Adrenal gland (tissue), 12 donors: ENCODE measurements around the gene JARID2. TPM values are rescaled to one million over a fixed set of nuclear protein-coding genes. Genes with fewer than 3 reads are reported as not detected.

Experiments
- DNase-seq, 7 donors: peaks; one replicate each; pipeline ENCODE4 v3.0.0-alpha.2; 2019 to 2020
- H3K27ac ChIP-seq, 5 donors: fragments of 200-600 bp; sonication (generic) in 4 of 5; 1 replicate in 3 of 5; 2 replicates in 2 of 5; pipeline versions ENCODE4 v1.5.1 to v1.8.0; 2016 to 2020; ENCODE audit warnings: mild to moderate bottlenecking in 1 of 5
- H3K27me3 ChIP-seq: fragments of 200-600 bp; 2 replicates; pipeline ENCODE4 v1.8.0; 2021
- H3K36me3 ChIP-seq, 2 donors: fragments of 200-600 bp; replicated peaks in 1 of 2; 1 replicate in 1 of 2; 2 replicates in 1 of 2; pipeline versions ENCODE4 v1.5.1 to v1.8.0; 2018 to 2022
- H3K4me1 ChIP-seq, 2 donors: fragments of 200-600 bp; replicated peaks in 1 of 2; 1 replicate in 1 of 2; 2 replicates in 1 of 2; pipeline versions ENCODE4 v1.5.1 to v1.8.0; 2018 to 2021
- H3K4me3 ChIP-seq, 4 donors: fragments of 200-600 bp; sonication (generic) in 3 of 4; one replicate each; pipeline ENCODE4 v1.5.1; 2016 to 2018
- H3K9me3 ChIP-seq, 3 donors: fragments of 200-600 bp; sonication (generic) in 1 of 3; replicated peaks in 1 of 3; 1 replicate in 2 of 3; 2 replicates in 1 of 3; pipeline versions ENCODE4 v1.5.1 to v1.8.0; 2016 to 2021
- CTCF ChIP-seq, 6 experiments: fragments of 450-650 bp in 4 of 6; fragments of 200-600 bp in 2 of 6; sonication (generic) in 1 of 6; IDR thresholded peaks; 1 replicate in 5 of 6; 2 replicates in 1 of 6; pipeline versions ENCODE4 v1.5.1 to v1.8.0; 2016 to 2021; ENCODE audit warnings: antibody characterized with exemption in 6 of 6, mild to moderate bottlenecking in 2 of 6, moderate library complexity in 1 of 6
- POLR2A ChIP-seq, 2 donors: fragments of 450-650 bp; IDR thresholded peaks; one replicate each; pipeline ENCODE4 v1.6.1; 2017; ENCODE audit warnings: antibody characterized with exemption in 2 of 2, mild to moderate bottlenecking in 2 of 2, moderate library complexity in 1 of 2
- WGBS, 4 donors: extraction: QIAGEN DNeasy Blood & Tissue Kit in 2 of 4; methylation state at CpG; one replicate each; pipeline versions ENCODE4 v1.1.5 to v1.1.7; 2013 to 2017; 5-methylcytosine and 5-hydroxymethylcytosine counted together
- intact Hi-C, 2 donors: fragments of 100-400 bp; cut with DNase I; formaldehyde crosslinking; loops; one replicate each; pipeline versions ENCODE4 v1.14.1 to v1.15.0; 2022 to 2023
- polyA plus RNA-seq, 3 donors: library from polyadenylated mRNA; stranded (reverse); fragments of 200-250 nt in 2 of 3; fragments of 350-450 nt in 1 of 3; fragmentation: Illumina TruSeq in 1 of 3; extraction: RNeasy Lipid Tissue Mini Kit (QIAGEN cat#74804) in 1 of 3; gene quantifications; one replicate each; pipeline ENCODE4 v1.2.3, GENCODE V29; 2013 to 2014
- small RNA-seq, 2 donors: library from RNA; depleted of rRNA; stranded (forward); fragments of <200 nt; gene quantifications; one replicate each; pipeline ENCODE3, GENCODE V24; 2016
- total RNA-seq, 9 donors: library from RNA; depleted of rRNA in 4 of 9; stranded (reverse); fragments of >200 nt in 4 of 9; fragments of 120-200 nt in 1 of 9; fragmentation: NEBNext Ultra II Directional in 1 of 9; extraction: Animal tissue kit (Norgen Biotek cat#: 25700) in 1 of 9; gene quantifications; one replicate each; pipeline versions ENCODE4 v1.1.0 to v1.2.4, GENCODE V29; 2013 to 2023
- donor health status: healthy with polysubstance abuse.
- donor health status: Bipolar disorder and iron deficiency.
- donor health status: DM: yes; HTN: yes; CAD: no.
- donor health status: DM: no; HTN: no; CAD: no.
- donor health status: DM: no; HTN: no; CAD: no.
- donor health status: DM: yes; HTN: yes; CAD: no.

The JARID2 gene
- total and polyA plus RNA-seq, 12 donors, result 3.0 to 13.6 (median 8.2) TPM

- H3K27me3 ChIP-seq, result no peaks in the 10 kb centered on the region
- no peak overlapping the region for H3K4me3 ChIP-seq
- DNase-seq, result no peak
- H3K9me3 ChIP-seq, result no peaks in the 10 kb centered on the region
- no peaks in the 10 kb centered on the region for H3K4me1 ChIP-seq
- no peak overlapping the region for H3K27ac ChIP-seq
- 74 to 86% (median 82%) methylated on average over 17 of the region's 17 CpGs for WGBS, 4 donors
- TF ChIP-seq POLR2A (IDR thresholded peaks at IDR 0.05), result no peak
- no peaks in the 10 kb centered on the region for H3K36me3 ChIP-seq
- intact Hi-C loops, result no loop called here
Observed at GRCh38 chr6:15569035-15569995, 323.4 kb downstream of the JARID2 start.

- no peak overlapping the region for H3K4me3 ChIP-seq
- 89 to 100% (median 94%) methylated on average over 2 of the region's 2 CpGs for WGBS, 4 donors
- H3K36me3 ChIP-seq, result no peaks in the 10 kb centered on the region
- H3K4me1 ChIP-seq, result no peaks in the 10 kb centered on the region
- no peaks in the 10 kb centered on the region for H3K27me3 ChIP-seq
- no peak overlapping the region for H3K27ac ChIP-seq
- no peak for DNase-seq
- TF ChIP-seq POLR2A (IDR thresholded peaks at IDR 0.05) (no peak), CTCF (IDR thresholded peaks at IDR 0.05) (no peak)
- intact Hi-C loops, result no loop called here
- no peaks in the 10 kb centered on the region for H3K9me3 ChIP-seq
Observed at GRCh38 chr6:15570171-15570570, 324.3 kb downstream of the JARID2 start.

Small RNA genes within 50 kb of the gene (small RNA-seq; reads per million reads assigned to genes)
- 0 reads per million in 2 donors for gene RF00001
- gene RNU6-522P, result 0 to 0.08 reads per million in 2 donors
- gene RNU6-645P, result 0 reads per million in 2 donors
